Uterus (tissue), 2 donors: ENCODE data around the gene TMEM213.

Experiments
- CTCF ChIP-seq, 4 experiments: fragments of 200-600 bp in 2 of 4; fragments of 450-650 bp in 2 of 4; sonication (generic) in 2 of 4; IDR thresholded peaks; one replicate each; pipeline ENCODE4 v1.5.1; 2016 to 2019; ENCODE audit warnings: antibody characterized with exemption in 4 of 4, mild to moderate bottlenecking in 2 of 4, moderate library complexity in 1 of 4
- POLR2A ChIP-seq, 2 donors: fragments of 450-650 bp; IDR thresholded peaks; one replicate each; pipeline ENCODE4 v1.6.1; 2016; ENCODE audit warnings: antibody characterized with exemption in 2 of 2, mild to moderate bottlenecking in 1 of 2, moderate library complexity in 1 of 2

GRCh38 chr7:138825049-138825721 lies 27.4 kb downstream of the TMEM213 start:
- TF ChIP-seq CTCF (IDR thresholded peaks at IDR 0.05) (no peak), POLR2A (IDR thresholded peaks at IDR 0.05) (no peak)
